Measurements from ENCODE around the gene KPNA3. TPM values are rescaled to one million over a fixed set of nuclear protein-coding genes. Genes with fewer than 3 reads are reported as not detected.
"Not testable (repeated sequence)": the region's sequence is repeated elsewhere in the genome, so short reads cannot be mapped to it uniquely, and the experiment has no call there.

The KPNA3 gene
- total RNA-seq, 1 experiment from 2014 or later, result 32.2 TPM

DNA sequence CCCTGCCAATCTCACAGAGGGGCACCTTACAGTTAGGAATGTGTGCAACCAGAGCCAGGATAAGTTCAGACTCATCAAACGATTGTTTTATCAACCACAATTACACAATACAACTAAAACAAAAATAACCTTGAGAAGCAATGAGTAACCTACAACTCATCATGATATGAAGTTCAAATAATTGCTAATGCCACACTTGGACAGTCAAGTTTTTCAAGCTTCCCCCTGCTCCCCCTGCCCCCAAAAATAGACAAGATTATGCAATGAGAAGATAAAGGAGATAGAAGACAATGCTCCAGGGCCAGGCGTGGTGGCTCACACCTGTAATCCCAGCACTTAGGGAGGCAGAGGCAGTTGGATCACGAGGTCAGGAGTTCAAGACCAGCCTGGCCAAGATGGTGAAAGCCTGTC, 13.6 kb upstream of the KPNA3 start:
- DNase-seq (ENCODE audit: low read depth), result peak; percentile 7

DNA sequence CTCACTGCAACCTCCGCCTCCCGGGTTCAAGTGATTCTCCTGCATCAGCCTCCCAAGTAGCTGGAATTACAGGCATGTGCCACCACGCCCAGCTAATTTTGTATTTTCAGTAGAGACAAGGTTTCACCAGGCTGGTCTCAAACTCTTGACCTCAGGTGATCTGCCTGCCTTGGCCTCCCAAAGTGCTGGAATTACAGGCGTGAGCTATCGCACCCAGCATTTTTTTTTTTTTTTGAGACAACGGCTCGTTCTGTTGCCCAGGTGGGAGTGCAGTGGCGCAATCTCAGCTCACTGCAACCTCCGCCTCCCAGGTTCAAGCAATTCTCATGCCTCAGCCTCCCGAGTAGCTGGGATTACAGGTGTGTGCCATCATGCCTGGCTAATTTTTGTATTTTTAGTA, 10.6 kb upstream of the KPNA3 start:
- DNase-seq (ENCODE audit: low read depth), result not testable (repeated sequence)

DNA sequence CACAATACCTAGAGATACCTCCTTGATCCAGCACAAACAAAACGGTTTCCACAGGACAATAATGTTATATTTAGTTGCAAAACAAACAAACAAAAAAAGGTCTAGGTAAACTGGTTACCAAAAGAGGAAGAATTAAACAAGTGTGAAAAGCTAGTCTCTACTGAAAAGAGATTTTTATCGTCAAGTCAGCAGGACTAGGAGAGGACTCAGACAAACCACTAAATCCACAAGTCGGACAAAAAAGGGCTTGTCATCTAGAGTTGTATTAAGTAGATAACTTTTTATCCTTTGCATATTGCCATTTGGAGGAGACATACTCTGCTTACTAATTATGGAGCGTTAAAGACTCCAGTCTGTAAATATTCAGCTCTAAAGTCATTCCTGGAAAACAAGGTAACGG, 9.9 kb upstream of the KPNA3 start:
- no peak for DNase-seq (ENCODE audit: low read depth)

DNA sequence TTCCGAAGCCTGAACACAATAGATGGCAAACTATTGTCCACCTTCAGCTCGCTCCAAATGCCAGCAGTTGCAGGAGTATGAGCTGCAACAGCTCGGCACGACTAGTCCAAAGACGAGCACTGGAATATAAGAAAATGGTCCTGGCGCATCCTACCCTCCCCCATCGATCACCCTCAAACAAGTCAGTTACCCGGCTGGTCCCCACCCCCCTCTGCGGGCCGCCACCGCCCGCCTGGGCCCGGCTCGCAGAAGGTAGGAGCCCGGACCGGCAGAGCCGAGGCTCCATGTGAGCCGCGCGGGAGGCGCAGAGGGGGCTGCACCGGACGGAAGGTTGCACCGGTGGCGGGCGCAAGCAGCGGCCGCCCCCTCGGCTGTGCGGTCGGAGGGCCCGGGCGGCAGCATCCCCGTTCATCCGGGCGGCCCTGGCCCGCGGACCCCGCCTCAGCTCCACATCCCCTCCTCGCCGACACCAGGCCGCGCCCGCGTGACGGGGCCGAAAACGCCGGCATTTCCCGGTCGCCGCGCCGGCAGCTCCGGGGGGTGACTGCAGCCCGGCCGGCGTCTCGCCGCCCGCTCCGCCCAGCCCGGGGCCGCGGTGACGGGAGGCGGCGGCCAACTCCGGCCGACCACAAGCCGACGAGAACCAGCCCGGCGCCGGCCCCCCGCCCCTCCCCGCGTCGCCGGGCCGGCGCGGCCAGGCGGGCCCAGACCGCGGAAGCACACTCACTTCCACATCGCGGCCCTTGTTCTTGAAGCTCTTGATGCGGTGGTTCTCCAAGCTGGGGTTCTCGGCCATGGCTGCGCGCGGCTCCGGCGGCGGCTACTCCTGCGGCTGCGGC, 552 bp downstream of the KPNA3 start:
- peak; percentile 49 for DNase-seq (ENCODE audit: low read depth)

DNA sequence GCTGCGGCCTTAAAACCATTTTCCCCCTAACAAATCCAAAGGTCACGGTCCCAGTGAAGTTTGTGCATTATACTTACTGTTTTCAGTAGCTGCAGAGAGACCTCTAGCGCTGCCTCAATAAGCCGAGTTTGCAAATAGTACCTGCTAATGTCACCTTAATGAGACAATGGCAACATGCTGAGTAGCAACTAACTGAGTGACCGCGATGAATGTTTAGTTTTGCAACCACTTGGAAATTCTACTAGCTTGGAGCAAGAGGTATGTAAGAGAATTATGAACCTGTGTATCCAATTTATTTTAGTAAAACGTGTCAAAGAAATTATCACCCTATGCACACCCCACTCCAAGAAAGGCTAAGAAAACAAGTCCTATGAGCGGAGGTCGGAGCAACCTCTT, 1.2 kb downstream of the KPNA3 start:
- DNase-seq (ENCODE audit: low read depth), result peak; percentile 44

DNA sequence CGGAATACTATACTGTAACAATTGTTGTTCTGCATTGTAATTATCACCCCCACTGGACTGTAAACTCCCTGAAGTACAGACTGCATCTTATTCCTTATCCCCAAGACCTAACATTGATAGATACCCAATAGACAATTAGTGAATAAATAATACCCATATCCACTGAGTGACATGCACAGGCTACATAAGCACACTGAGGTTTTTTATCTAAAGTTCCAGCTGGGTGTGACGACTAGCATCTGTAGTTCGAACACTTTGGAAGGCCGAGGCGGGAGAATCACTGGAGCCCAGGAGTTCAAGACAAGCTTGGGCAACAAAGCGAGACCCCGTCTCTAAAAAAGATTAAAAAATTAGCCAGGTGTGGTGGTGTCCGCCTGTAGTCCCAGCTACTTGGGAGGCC, 2.5 kb downstream of the KPNA3 start:
- no peak for DNase-seq (ENCODE audit: low read depth)

DNA sequence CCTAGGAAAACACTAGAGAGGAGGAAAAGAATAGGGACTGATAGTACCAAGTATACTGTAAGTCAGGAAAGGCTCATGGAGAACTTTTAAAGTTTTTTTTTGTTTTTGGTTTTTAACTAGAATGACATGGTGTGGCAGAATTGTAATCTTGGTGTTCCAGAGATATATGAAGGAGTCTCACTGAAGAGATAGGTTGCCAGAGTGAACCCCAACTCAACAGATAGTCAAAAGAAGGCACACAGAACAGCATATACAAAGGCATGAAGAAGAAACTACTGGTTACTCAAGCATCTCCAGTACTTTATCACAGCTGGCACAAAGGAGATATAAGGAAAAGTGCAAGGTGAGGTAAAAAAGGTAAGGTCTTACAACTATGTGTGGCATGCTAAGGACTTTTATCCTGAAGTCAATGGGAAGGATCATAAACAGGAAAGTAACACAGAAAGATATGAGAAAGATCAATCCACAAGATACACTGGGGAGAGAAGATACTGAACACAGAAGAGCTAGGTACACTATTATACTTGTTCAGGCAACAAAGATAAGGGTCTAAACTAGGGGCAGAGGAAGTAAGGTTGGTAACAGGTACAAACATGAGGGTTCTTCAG, 6.0 kb downstream of the KPNA3 start:
- no peak for DNase-seq (ENCODE audit: low read depth)

DNA sequence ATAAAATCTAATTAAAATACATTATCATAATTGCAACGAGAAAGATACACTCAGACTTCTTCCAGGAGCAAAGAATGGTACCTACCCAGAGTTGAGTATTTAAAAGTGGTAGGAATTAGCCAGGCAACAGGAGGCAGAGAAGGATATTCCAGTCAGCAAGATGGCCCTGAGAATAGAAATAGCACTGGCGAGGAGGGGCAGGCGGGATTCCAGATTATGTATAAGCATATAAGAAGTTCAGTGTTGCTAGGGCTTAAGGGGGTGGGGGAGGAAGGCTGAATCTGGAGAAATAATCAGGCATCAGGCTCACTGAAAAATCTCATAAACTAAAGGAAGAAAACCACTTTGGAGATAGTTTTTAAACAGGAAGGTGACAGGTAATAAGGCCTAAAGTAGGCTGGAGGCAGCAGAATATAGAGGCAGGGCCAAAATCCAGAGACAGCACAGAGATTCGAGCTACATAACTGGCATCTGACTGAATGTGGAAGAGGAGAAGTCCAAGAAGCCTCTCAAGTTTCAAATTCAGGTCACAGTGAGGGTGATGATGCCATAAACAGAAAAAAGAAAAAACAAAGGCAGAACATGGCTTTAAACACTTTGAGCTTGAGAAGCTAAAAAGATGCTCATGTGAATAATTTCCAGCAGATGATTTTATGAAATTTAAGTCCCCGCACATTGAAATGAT, 7.5 kb downstream of the KPNA3 start:
- no peak for DNase-seq (ENCODE audit: low read depth)

DNA sequence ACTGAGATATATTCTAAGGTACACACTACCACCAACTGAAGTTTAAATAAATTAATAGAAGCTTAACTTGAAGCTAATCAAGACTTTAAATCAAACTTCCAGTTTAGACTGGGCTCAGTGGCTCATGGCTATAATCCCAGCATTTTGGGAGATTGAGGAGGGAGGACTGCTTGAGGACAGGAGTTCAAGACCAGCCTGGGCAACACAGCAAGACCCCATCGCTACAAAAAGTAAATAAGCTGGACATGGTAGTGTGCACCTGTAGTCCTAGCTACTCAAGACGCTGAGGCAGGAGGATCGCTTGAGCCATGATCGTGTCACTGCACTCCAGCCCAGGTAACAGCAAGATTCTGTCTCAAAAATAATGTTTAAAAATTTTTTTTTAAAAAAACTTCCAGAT, 8.6 kb downstream of the KPNA3 start:
- no peak for DNase-seq (ENCODE audit: low read depth)

DNA sequence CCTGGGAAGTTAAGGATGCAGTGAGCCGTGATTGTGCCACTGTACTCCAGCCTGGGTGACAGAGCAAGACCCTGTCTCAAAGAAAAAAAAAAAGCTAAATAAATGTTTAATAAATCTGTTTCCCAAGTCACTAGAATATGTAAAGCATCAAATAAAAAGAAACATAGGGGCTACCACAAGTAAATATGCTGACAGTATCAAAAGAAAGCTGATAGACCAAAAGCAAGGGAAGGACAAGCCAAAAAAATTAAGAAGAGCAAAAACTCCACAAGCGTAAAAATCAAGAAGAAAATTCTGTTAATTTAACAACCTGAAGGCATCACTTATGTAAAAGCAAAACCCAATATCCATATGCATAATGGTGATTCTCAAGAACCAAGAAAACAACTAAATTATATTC, 9.7 kb downstream of the KPNA3 start:
- no peak for DNase-seq (ENCODE audit: low read depth)

DNA sequence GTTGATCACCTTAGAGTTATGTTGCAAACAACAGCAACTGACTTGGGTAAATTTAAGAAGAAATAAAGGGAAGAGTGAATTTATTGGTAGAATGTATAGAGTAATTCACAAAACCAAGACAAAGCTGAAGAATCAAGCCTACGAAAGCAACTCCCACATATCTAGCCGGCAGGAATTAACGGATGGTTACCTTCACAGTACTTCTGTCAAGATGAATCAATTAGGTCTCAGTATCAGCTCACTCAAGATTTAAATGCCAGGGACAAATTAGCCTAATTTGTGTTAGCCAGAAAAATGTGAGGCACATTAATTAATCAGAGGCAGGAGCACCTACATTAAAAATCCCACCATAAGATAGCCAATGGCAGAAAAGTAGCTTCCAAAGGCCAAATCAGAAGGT, 10.7 kb downstream of the KPNA3 start:
- DNase-seq (ENCODE audit: low read depth), result no peak

DNA sequence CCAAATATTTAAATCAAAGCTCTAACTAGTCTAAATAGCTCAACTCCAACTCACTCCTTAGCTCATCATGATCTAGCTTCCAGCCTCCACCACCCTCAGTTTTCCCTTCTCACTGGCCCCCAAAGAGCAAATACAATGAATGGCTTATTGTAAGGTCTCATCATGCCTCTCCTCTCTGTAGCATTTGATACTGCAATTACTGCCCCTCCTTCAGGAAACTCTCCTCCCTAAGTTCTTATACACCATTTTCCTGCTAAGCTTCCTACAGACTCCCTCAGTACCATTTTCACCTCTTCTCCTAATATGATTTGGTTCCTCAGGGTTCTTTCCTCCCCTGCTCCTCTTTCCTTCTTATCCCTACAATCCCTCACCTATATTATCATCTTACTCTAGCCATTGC, 12.8 kb downstream of the KPNA3 start:
- no peak for DNase-seq (ENCODE audit: low read depth)

DNA sequence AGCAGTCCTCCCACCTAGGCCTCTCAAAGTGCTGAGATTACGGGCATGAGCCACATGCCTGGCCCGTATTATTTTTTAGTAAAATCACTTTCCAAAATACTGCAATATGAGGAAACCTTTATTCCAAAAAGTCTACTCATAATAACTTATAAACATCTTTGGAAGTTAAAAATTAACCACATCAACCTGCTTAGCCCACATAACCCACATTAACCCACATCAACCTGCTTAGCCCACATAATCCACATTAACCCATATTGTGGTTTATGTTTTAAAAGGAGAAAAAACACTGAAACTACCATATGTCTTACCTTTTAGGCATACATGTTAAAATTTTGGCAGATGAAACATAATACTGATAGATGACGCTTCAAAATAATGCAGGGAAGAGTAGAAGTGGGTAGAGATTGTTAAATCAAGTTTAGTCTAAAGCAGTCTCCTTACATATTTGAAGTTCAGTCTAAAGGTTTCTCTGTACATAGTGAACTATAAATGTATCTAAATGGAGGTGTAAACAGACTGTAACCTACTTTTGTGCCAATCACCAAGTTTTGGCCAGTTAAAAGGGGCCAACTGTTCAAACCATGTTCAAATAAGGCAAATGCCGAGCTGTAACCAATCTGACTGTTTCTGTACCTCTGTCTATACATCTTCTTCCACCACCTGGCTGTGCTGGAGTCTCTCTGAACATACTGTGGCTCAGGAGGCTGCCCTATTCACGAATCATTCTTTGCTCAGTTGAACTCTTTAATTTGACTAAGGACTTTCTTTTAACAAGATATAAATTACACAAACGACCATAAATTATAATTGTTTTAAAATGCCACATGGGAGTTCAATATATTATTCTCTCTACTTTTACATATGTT, 14.5 kb downstream of the KPNA3 start:
- DNase-seq (ENCODE audit: low read depth), result no peak

DNA sequence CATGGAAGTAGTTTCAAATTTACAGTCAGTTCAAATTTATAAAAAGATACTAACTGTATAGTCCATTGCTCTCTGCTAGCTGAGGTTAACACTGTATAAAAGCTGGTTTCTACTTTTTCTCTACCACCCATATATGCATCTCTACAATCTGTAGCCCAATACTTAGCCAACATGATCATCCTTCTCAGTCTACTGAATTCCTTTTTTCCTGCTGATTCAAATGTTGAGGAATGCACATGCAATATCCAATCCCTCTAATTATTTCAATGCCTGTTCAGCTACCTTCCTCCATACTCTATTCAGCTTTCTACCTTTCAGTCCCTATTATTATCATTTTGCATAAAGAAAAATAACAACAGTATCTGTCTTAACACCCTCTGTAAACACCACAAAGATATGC, 15.6 kb downstream of the KPNA3 start:
- no peak for DNase-seq (ENCODE audit: low read depth)

DNA sequence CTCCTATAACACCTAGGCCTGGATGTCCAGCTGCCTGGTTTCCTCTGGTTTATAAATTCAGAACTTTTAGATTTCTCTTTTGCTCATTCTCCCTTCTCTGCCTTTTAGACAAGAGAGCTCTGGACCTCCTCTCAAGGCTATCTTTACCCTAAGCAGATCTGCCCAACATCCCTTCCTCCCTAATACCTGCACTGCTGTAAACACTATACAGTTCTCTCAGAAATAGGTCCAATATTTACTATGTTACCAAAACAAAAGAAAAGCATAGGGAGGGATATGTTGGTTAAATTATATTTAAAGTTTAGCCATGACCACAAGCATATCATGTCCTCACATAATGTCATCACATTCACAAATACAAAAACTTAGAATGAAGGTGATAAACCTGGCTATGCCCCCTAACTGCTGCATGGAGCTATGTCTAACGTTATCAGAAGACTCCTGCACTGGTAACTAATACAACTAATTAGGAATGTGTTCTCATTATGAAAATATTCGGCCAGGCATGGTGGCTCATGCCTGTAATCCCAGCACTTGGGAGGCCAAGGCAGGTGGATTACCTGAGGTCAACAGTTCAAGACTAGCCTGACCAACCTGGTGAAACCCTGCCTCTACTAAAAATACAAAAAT, 18.0 kb downstream of the KPNA3 start:
- no peak for DNase-seq (ENCODE audit: low read depth)

DNA sequence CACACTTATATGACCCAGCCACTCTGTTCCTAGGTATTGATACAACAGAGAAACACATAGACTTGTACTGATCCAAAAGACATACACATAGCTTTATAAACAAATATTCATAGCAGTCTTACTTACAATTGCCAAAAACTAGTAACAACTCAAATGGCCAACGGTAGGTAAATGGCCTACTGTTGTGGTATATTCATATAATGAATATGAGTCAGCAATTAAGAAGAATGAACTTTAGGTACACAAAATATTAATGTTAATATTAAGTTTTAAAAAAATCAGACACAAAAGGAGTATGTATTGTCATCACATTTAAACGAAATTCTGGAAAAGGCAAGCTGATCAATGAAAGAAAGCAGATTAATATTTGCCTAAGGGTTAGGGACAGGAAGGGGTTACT, 19.7 kb downstream of the KPNA3 start:
- DNase-seq (ENCODE audit: low read depth), result no peak

DNA sequence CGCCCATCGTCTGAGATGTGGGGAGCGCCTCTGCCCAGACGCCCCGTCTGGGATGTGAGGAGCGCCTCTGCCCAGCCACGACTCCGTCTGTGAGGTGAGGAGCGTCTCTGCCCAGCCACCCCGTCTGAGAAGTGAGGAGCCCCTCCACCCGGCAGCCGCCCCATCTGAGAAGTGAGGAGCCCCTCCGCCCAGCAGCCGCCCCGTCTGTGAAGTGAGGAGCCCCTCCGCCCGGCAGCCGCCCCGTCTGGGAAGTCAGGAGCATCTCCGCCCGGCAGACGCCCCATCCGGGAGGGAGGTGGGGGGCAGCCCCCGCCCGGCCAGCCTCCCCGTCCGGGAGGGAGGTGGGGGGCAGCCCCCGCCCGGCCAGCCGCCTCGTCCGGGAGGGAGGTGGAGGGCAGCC, 30.7 kb downstream of the KPNA3 start:
- DNase-seq (ENCODE audit: low read depth), result not testable (repeated sequence)

DNA sequence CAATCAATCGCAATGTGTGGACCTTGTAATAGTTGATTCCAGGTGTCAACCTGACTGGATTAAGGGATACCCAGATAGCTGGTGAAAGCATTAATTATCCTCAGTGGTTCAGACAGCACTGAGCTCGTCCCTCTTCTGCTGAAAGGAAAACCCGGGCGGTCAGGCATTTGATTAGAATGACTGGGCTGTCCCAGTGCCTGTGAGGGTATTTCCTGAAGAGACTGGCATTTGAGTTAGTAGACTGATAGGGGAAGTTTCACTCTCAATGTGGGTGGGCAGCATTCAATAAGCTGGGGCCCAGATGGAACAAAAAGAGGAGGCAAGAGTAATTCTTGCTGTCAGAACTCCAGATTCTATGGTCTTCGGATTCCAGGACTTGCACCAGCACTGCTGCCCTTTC, 31.9 kb downstream of the KPNA3 start:
- no peak for DNase-seq (ENCODE audit: low read depth)

DNA sequence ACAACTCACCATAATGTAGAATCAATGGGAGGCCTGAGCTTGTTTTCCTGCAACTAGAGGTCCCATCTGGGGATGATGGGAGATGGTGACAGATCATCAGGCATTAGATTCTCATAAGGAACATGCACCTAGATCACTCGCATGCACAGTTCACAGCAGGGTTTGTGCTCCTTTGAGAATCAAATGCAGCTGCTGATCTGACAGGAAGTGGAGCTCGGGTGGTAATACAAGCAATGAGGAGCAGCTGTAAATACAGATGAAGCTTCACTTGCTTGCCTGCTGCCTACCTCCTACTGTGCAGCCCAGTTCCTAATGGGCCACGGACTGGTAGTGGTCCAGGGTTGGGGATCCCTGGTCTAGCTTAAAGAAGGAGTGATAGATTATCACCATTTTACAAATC, 33.0 kb downstream of the KPNA3 start:
- no peak for DNase-seq (ENCODE audit: low read depth)

DNA sequence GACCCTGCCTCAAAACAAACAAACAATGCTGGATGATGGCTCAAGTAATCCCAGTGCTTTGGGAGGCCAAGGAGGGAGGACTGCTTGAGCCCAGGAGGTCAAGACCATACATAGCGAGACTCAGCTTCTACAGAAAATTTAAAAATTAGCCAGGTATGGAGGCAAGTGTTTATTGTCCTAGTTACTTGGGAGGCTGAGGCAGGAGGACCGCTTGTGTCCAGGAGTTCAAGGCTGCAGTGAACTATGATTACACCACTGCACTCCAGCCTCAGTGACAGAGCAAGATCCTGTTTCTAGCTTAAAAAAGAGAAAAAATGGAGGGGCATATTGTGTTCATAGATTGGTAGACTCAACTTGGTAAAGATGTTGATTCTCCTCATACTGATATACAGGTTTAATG, 36.2 kb downstream of the KPNA3 start:
- no peak for DNase-seq (ENCODE audit: low read depth)

DNA sequence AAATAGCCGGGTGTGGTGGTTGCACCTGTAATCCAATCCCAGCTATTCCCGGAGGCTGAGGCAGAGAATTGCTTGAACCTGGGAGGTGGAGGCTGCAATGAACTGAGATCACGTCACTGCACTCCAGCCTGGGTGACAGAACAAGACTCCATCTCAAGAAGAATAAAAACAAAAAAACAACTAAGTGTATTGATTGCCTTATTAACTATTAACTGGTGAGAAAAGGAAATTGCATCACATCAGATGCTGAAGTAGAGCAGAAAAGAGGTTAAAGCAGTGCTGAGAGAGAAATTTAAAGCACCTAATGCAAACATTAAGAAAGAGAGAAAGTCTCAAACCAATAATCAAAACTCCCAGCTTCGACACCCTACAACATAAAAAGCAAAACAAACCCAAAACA, 38.3 kb downstream of the KPNA3 start:
- no peak for DNase-seq (ENCODE audit: low read depth)

DNA sequence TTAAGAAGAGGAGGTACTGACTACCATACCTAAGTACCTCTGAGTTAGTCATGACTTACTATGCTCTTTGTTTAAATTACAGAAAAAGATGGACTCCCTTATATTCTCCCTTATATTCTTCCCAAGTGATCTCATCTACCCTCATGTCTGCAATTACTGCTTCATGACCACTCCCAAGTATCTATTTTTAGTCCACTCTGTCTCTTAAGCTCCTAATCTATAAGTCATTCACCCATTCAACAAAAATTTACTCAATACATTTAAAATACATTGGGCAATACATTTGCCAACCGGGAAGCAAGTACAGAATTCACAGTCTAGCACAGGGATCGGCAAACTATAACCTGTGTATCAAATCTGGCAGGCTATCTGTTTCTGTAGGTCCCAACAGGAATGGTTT, 42.6 kb downstream of the KPNA3 start:
- DNase-seq (ENCODE audit: low read depth), result no peak

All from M059J (cell line).